Prostate gland (tissue), 2 donors: ENCODE data around the gene USP10.

Experiments
- POLR2A ChIP-seq: fragments of 450-650 bp; IDR thresholded peaks from one replicate; pipeline ENCODE4 v1.6.1; 2016; ENCODE audit warnings: antibody characterized with exemption, mild to moderate bottlenecking
- TF ChIP-seq, protein P1 (sequence below), 4 experiments: fragments of 200-600 bp in 2 of 4; fragments of 450-650 bp in 2 of 4; sonication (generic) in 2 of 4; IDR thresholded peaks; 1 replicate in 3 of 4; 2 replicates in 1 of 4; pipeline ENCODE4 v1.5.1; 2016 to 2019; ENCODE audit warnings: antibody characterized with exemption in 4 of 4, mild to moderate bottlenecking in 2 of 4, moderate library complexity in 2 of 4

DNA sequence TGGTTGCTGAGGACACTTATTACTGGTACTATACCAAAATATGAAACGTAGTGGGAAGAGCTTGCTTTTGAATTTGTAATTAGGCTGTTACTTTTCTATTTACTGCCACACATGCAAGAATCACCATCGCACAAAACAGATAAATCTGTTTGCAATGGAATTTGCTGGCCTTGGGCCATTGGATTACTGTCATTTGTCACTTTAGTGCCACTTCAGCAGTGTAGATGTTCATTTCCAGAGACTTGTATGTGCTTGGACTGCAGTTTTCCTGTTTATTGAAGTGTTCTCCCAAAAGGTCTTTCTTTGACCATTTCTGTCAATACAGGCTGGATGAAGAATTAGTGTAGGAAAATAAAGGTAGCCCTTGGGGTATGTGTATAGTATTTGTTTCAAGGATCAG lies 4.5 kb downstream of the USP10 start:
- TF ChIP-seq POLR2A: no peak
- TF ChIP-seq, protein P1, sequence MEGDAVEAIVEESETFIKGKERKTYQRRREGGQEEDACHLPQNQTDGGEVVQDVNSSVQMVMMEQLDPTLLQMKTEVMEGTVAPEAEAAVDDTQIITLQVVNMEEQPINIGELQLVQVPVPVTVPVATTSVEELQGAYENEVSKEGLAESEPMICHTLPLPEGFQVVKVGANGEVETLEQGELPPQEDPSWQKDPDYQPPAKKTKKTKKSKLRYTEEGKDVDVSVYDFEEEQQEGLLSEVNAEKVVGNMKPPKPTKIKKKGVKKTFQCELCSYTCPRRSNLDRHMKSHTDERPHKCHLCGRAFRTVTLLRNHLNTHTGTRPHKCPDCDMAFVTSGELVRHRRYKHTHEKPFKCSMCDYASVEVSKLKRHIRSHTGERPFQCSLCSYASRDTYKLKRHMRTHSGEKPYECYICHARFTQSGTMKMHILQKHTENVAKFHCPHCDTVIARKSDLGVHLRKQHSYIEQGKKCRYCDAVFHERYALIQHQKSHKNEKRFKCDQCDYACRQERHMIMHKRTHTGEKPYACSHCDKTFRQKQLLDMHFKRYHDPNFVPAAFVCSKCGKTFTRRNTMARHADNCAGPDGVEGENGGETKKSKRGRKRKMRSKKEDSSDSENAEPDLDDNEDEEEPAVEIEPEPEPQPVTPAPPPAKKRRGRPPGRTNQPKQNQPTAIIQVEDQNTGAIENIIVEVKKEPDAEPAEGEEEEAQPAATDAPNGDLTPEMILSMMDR (IDR thresholded peaks at IDR 0.05): no peak
